CD4-positive, alpha-beta T cell treated with Interleukin-4 for 4 hours (primary cell): ENCODE results near the gene PLTP.
"Not testable (repeated sequence)": the region's sequence is repeated elsewhere in the genome, so short reads cannot be mapped to it uniquely, and the experiment has no call there.

ENCODE experiments used
- DNase-seq: peaks from one replicate; pipeline ENCODE4 v3.0.0-alpha.2; 2020

The PLTP gene, protein sequence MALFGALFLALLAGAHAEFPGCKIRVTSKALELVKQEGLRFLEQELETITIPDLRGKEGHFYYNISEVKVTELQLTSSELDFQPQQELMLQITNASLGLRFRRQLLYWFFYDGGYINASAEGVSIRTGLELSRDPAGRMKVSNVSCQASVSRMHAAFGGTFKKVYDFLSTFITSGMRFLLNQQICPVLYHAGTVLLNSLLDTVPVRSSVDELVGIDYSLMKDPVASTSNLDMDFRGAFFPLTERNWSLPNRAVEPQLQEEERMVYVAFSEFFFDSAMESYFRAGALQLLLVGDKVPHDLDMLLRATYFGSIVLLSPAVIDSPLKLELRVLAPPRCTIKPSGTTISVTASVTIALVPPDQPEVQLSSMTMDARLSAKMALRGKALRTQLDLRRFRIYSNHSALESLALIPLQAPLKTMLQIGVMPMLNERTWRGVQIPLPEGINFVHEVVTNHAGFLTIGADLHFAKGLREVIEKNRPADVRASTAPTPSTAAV

DNA sequence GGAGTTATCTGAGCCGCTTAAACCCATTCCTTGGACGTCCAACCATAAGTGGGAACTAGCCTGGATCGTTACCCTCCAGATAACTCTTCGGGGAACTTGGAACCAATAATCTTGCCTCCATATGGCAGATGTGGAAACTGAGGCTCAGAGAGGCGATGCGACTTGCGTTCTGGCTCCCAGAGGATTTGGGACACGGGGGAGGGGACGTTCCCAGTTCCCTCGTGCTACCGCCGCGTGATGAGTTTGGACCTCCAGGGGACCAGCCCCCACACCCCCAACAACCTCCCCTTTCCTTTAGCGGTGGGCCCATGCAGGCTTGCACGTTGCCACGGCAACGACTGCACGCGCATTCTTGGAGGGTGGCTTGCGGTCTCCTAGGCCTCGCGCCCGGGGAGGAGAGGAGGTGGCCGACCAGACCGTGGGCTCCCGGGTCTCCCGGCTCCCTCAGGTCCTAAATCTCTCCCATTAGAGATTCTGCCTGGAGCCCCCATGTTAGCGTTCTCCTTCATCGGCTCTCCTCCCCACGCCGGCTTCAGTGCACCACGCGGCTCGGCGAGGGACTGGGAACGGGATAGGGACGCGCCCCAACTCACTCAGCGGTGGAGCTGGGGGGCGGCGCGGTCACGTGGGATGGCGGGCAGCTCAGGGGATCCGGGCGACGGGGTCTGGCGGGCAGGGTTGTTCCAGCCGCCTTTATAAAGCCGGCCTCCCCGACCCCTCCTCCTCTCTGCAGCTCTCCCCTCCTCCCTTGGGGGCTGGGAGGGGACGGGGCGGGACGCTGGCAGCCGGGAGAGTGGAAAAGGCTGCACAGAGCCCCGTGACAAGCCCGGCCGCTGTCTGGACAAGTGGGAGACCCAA lies at the start of gene PLTP:
TSS of gene PLTP (minus strand) at position 670 of the 858 bp plus-strand sequence. CDS start 703 bp downstream, outside the sequence.
- peak; percentile 13 for DNase-seq

DNA sequence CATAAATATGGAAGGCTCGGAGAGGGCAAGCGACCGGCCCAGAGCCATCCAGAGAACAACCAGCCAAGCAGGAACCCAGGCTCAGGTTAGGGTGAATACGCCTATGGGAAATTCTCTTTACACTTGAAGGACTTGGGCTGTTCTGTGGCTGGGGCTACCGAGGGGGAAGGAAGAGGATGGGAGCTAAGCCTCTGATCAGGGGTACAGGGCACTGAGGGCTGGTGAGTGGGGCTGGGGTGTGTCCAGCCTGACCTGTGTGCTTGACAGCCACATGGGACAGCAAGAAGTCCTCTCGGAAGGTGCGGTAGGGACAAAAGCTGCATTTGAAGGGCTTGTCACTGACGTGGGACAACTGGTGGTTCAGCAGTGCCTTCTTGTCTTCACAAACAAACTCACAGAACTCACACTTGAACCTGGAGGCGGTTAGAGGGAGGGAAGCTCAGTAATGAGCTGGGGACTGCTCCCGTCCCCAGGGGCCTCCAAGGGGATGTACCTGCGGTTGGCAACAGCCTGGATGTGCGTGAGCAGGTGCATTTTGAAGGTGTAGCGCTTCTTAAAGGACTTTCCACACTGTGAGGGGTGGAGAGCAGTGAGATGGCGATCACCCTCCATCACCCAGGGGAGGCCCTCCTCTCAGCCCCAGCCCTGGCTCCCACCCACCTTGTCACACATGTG lies 48.1 kb upstream of the PLTP start:
- DNase-seq: no peak

DNA sequence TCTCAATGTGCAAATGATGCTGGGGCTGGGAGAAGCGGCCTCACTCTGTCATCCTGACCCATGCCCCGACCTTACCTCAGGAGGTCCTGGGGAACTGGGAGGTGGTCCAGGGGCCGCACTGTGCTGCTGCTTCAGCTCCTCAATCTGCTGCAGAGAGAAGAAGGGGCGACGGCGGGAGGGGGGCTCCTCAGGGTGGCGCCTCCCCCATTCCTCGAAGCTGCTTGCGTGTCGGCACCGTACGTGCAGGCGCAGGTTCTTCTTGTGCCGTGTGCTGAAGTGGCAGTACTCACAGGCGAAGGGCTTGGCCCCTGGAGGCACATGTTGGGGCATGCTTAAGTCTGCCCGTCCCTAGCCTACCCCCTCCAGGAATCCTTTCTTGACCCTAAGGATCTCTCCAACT lies 47.2 kb upstream of the PLTP start:
- no peak for DNase-seq

DNA sequence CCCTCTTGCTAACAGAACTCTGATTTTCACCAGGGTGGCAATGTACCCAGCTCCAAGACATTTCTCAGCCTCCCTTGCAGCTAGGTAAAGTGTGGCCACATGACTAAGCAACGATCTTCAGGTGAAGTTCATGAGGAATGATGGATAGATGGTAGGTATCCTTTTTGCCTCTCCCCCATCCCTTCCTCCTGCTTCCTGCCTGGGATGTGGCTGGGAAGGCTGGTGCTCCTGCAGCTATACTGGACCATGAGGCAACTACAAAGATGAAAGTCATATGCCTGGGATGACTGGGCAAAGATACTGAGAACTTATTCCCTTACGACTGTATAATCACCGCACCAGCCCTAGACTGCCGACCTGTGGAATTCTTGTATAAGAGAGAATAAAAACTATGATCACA lies 46.6 kb upstream of the PLTP start:
- DNase-seq: no peak

DNA sequence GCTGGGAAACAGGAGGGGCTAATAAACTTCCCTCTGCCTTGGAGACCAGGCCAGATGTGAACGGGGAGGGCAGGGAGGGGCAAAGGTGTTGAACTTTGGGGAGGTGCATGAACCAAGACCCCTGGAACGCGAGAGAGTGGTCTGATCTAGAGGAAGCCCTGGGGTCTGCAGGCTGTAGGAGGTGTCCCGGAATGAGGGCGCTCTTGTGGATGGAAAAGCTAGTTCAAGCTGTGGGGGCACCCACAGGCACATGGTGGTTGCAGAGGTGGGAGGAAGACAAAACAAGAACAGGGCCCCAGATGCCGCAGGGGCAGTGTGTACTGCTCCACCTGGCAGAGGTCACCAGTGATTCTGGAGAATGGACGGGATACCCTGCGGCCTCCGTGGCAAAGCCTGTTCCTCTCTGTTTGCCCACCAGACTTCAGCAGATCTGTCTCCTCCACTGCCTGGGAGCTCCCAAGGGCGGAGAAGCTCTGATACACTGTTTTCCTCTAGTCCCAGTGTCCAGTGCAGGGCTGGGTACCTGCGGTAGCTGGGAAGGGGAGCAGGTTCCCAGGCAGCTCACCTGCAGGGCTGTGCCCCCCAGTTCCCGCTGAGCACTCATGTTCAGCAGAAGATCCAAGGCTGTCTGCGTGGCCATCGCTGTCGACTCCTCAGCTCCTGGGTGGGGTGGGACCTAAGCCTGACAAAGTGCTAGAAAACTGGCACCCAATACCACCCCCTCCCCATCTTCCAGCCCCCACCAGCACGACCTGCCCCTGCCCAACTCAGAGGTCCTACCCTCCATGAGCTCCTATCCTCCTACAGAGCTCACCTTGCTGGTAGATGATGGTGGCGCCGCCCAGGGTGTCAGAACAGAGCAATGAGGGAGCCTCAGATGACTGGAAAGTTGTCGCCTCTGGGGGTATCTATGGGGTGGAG lies 45.3 kb upstream of the PLTP start:
- DNase-seq: no peak

DNA sequence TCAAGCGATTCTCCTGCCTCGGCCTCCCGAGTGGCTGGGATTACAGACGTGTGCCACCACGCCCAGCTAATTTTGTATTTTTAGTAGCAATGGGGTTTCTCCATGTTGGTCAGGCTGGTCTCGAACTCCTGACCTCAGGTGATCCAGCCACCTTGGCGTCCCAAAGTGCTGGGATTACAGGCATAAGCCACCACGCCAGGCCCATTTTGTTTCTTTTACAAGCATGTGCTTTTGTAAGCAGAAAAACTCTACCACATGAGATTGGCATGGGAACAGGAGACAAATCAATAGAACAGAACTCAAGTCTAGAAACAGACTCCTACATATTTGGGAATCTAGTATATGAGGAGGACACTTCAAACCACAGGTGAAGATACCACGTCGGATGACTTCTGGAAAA lies 44.4 kb upstream of the PLTP start:
- not testable (repeated sequence) for DNase-seq

DNA sequence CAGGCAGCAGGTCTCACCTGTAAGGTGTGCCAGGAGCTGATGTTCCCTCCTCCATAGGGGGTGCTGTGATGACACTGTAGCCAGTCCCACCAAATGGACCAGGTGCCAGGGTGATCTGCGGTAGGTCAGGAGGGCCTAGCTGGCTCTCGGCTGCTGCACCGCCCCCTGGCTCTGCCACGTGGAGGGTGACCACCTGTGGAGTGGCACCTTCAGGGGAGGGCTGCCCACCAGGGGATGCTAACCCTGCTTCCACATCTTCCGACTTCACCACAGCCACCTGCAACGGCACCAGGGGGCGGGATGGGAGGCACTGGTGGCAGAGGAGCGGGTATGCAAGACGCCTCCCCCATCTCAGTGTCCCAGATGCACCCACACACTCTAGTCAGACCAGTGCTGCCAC lies 41.7 kb upstream of the PLTP start:
- no peak for DNase-seq

DNA sequence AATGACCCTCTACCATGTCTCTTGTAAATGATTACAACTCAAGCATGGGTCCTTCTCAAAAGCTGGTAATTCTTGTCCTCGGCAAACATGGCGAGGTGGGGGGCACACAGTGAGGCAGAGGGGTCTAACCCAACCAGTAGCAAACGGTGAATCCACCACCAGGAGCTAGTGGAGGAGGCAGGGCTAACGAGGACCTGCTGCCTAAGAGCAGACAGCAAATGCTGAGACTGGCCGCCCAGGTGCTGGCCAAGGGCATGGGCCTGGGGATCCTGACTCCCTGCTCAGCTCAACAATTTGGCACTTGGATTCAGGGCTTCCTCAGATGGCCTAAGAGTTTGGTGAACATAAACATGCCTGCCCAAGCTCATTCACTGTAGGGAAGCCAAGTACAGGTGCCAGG lies 40.9 kb upstream of the PLTP start:
- no peak for DNase-seq

DNA sequence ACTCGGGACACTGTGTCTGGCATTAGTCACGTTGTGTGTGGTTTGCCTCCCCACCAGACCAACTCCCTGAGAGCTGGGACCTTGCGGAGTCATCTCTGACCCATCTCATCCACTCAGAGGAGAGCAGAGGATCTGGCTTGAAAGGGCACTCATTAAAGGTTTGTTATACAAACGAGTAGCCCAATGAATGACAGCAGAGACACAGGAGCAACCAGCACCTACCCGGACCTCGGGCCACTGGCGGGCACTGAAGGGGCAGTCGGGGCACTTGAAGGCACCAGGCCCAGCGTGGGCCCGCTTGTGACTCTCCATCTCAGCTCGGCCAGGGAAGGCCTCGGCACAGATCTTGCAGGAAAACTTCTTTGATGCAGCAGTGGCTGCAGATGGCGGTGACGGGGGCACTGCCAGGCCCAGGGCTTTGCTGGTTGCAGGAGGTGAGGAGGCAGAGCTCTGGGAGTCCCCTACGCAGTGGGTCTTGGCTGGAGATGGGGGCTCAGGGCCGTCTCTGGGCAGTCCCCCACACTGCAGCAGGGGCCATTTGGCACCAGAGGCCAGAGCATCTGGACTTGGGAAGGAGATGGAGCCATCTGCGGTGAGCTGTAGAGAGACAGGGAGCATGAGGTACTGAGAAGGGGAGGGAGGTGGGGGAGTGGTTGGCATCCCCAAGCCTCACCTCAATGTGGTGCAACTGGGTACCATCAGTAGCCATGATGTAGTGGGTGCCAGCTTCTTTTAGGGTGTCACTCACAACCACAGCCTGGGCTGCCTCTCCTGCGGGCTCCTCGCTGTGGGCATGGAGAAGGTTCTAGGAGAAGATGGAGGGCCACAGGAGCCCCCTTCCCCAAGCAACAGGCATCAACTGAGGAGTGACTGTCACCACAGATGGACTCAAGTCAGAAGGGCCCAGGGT lies 40.2 kb upstream of the PLTP start:
- no peak for DNase-seq

DNA sequence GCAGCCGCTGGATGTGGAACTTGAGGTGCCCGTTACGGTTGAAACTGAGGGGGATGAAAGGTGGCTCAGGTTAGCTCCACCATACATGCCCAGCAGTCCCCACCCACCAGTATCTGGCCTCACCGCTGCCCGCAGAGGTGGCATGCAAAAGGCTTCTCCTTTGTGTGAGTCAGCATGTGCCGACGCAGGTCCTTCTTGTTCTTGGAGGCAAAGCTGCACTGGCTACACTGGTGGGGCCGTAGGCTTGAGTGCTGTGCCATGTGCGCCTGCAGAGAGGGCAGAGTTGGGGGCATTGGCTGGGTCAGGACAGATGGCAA lies 38.3 kb upstream of the PLTP start:
- DNase-seq: no peak

DNA sequence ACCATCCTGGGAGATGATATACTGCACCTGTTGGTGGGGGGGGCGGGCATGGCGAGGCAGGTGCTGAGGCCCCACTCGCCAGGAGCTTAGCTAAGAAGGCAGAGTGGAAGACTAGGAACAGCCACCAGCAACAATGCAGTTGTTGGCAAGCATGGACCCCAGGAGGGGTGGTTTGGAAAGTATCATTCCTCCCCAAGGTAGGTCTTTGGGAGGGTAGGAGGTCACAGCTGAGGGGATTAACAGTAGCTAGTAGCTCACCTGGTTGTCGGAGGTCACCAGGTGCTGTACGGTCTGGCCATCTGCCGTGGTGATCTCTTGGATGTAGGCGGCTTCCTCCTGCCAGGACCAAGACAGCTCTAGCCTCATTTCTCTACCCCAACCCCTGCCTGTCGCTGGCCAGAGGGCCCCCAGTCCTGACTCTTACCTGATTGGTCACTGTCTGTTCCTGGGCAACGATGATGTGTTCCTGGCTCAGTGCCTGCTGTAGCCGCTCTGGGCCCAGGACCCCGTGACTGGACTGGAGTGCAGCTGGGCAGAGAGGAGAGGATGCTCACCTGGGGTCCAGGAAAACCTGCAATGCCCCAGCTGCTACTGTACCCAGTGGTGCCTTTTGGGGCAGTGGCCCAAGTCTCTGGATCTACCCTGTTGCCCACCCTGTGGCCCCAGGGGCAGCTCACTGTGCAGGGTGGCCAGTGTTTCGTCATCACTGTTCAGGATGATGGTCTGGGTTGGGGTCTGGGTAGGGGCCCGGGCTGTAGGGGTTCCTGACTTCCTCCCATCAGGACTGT lies 37.8 kb upstream of the PLTP start:
- DNase-seq: no peak

DNA sequence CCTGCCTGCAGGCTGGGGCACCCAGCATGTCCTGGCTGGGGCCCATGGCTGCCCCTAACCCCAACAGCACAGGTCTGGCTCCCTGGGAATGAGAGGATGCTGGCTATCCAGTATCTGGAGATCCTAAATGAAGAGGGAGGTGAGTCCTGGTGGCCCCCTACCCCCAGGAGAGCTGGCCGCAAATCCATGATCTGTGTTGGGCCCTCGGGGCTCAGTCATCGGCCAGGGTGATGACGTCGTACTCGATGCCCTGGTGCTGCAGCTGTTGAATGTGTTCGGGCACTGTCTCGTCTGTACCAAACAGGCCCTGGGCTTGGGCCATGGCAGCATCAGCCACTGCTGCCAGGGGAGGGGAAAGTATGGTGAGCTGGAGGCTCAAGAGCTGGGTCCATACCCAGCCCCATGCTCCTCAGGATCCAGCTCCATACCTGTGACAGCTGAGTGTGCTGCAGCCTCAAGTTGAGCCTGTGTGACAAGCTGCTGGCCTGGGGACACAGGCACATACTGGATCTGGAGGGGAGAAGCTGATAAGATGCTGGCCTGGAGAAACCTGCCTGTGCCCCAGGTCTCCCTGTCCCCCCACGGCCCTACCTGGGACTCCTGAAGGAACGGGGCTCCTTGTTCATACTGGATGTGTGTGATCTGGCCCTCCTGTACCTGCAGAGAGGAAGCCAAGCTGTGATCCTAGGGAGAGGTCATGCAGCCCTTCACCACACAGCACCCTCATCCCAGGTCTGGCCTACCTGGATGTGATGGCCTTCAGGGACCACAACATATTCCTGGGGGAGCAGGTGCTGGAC lies 37.0 kb upstream of the PLTP start:
- no peak for DNase-seq

DNA sequence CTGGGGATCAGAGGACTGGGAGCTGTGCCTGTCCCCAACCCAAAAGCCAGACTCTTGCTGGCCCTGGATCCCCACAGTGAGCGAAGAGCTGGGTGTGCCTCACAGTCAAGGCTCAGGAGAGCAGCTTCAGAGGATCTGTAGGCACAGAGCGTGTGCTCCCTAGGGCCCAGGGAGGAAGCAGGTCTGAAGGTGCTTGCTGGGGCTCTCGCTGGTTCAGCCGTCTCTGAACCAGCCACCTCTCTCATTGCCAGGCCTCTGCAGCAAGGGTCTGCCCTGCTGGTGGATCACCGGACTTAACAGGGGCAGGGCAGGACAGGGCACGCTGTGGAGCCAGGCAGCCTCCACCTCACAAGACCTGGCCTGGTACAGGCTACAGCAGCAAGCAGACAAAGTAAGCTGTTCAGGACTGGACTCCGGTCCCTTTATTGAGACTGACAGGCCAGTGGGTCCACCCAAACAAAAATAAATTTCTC lies 36.3 kb upstream of the PLTP start:
- DNase-seq: no peak

DNA sequence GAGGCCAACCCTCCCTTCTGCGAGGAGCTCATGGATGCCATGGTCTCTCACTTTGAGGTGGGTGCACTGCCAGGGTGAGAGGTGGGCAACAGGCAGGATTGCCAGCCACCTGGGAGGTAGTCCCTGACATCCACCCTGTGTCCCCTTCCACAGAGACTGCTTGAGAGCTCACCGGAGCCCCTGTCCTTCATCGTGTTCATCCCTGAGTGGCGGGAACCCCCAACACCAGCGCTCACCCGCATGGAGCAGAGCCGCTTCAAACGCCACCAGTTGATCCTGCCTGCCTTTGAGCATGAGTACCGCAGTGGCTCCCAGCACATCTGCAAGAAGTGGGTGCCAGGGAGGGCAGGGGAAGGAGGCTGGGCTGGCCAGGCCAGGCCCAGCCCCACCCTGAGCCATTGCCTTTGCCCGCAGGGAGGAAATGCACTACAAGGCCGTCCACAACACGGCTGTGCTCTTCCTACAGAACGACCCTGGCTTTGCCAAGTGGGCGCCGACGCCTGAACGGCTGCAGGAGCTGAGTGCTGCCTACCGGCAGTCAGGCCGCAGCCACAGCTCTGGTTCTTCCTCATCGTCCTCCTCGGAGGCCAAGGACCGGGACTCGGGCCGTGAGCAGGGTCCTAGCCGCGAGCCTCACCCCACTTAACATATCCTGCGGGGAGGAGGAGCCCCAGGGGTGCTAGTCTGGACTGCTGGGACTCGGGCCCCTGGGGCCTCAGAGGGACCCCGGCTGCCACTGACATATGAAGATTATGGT lies 35.3 kb upstream of the PLTP start:
- DNase-seq: no peak

DNA sequence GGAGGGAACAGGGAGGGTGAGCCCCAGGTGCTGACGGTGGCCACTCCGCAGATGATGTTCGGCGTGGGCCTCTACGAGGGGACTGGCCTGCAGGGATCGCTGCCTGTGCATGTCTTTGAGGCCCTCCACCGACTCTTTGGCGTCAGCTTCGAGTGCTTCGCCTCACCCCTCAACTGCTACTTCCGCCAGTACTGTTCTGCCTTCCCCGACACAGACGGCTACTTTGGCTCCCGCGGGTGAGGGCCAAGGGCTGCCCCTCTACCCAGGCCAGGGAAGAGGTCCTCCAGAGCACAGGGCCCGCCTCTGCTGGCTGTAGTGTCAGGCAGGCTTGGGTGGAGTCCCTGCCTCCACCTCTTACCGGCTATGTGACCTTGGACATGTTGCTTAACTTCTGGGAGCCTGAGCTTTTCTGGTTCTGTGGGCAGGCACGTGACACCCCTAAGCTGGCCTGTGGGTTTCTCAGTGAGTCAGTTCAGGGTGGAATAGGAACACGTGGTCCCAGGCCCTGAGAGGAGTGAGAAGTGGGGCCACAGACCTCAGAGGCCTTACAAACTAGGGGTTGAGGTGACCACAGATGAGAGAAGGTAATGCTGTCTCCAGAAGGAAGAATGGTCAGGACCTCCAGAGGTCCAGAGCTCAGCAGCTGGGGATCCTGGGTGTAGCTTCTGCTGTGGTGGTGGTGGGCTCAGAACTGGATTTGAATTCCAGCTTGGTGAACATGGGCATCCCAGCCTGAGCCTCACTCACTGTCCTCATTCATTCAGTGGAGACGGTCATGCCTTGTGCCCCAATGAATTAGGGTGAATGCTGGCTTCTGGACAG lies 34.4 kb upstream of the PLTP start:
- peak; percentile 44 for DNase-seq

DNA sequence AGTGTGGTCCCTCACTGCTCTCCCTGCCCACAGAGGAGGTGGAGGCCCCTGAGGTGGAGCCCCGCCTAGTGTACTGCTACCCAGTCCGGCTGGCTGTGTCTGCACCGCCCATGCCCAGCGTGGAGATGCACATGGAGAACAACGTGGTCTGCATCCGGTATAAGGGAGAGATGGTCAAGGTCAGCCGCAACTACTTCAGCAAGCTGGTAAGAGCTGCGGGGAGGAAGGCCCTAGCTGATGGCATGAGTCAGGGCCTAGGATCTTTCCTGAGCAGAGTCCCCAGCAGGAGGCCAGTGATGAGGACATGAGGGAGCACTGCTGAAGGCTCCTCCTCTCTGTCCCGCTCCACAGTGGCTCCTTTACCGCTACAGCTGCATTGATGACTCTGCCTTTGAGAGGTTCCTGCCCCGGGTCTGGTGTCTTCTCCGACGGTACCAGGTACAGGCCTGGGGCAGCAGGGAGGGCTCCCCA lies 33.8 kb upstream of the PLTP start:
- no peak for DNase-seq

DNA sequence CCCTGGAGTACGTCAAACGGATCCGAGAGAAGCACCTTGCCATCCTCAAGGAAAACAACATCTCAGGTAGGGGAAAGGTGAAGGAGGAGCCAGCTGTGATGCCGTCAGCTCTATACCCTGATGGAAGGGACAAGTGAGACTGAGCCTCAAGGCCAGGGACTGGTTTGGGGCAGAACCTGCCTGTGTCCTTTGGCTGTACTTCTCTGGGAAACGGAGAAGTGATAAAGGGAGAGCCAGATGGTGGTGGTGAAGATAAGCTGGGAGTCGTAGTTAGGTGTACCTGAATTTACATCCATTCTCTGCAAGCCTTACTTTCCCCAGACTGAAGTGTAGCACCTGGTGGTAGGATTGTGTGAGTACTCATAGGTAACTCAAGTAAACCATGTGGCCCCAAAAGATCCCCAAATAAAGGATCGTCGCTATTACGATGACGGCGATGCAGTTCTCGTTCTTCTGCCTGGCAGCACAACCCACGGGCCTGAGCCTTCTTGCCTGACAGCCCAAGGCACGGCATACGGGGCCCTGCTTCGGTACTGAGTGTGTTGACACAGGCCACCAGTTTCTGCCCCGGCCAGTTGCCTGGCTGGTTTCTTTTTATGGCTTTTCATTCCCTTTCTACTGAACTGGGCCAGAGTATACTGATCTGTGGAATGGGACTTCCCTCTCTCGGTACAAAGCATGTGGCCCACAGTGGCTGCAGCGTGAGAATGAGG lies 33.2 kb upstream of the PLTP start:
- no peak for DNase-seq
